K562 (cell line): ENCODE results near the gene GYG2. TPM values are rescaled to one million over a fixed set of nuclear protein-coding genes. Genes with fewer than 3 reads are reported as not detected.

Experiments
- ATAC-seq: fragments of 200-7000 bp; cut with Tn5 transposase; 3 replicates; pipeline ENCODE4 v1.9.1; 2020; ENCODE audit warnings: moderate library complexity
- BruUV-seq: library from RNA; stranded (reverse); fragments of 400-500 nt; replicated peaks from 2 replicates; lab custom pipeline; 2021; lab: Mats Ljungman, UMichigan
- CTCF ChIA-PET: fragments of 300-600 bp; formaldehyde crosslinking; extraction: SDS; loops from one replicate; lab custom pipeline; 2021; ENCODE audit warnings: low intra/inter-chr PET ratio; lab: Yijun Ruan, JAX
- POLR2A ChIA-PET: fragments of 300-600, 350-650 bp; sonication (Branson Sonifier 250); formaldehyde crosslinking; extraction: SDS; loops from one replicate; lab custom pipeline; 2021; ENCODE audit warnings: antibody characterized with exemption, inconsistent platforms; lab: Yijun Ruan, JAX
- DNase-seq, 4 experiments: peaks; one replicate each; pipeline versions ENCODE4 v3.0.0 to v3.0.0-alpha.2; 2011 to 2018; ENCODE audit warnings: low spot score in 3 of 4, mixed read lengths in 3 of 4; ENCODE audit errors: extremely low read depth in 1 of 4
- FAIRE-seq: peaks from 2 replicates; lab custom pipeline; 2011; peaks lifted over from hg19 to GRCh38; lab: Jason Lieb, UNC
- H2AFZ ChIP-seq: 2 replicates; pipeline ENCODE4 v1.6.0; 2011; ENCODE audit warnings: low read depth, low read length, control low read depth, inconsistent platforms
- H3K27ac ChIP-seq: fragments of 200-600 bp; 3 replicates; pipeline ENCODE4 v1.8.0; 2011; ENCODE audit warnings: low read depth, mild to moderate bottlenecking, control low read depth, inconsistent platforms, low read length, moderate library complexity, mixed read lengths; ENCODE audit errors: extremely low read depth
- H3K27me3 ChIP-seq, 2 experiments: fragments of 300-600 bp in 1 of 2; 2 replicates in 1 of 2; 3 replicates in 1 of 2; pipeline versions ENCODE4 v1.6.0 to v1.8.0; 2011; ENCODE audit warnings: inconsistent platforms in 2 of 2, low read length in 2 of 2, mild to moderate bottlenecking in 1 of 2, mixed read lengths in 1 of 2, moderate library complexity in 1 of 2; ENCODE audit not compliant: control insufficient read depth in 2 of 2, insufficient read depth in 2 of 2
- H3K36me3 ChIP-seq: fragments of 300-600 bp; 3 replicates; pipeline ENCODE4 v1.8.0; 2011; ENCODE audit warnings: mild to moderate bottlenecking, low read length, inconsistent platforms; ENCODE audit not compliant: control insufficient read depth, insufficient read depth
- H3K4me1 ChIP-seq, 2 experiments: fragments of 200-600 bp in 1 of 2; replicated peaks in 1 of 2; 2 replicates in 1 of 2; 3 replicates in 1 of 2; pipeline versions ENCODE4 v1.5.1 to v1.8.0; 2011; ENCODE audit warnings: inconsistent platforms in 2 of 2, low read length in 2 of 2, mild to moderate bottlenecking in 1 of 2, mixed read lengths in 1 of 2, moderate library complexity in 1 of 2; ENCODE audit not compliant: control insufficient read depth in 2 of 2, insufficient read depth in 2 of 2
- H3K4me2 ChIP-seq: 2 replicates; pipeline ENCODE4 v1.6.1; 2011; ENCODE audit warnings: low read length, control low read depth, inconsistent platforms, mixed read lengths; ENCODE audit not compliant: insufficient read depth
- H3K4me3 ChIP-seq: fragments of 200-600 bp; sonication (generic), shearing (Covaris generic); 2 replicates; pipeline ENCODE4 v1.5.1; 2016; ENCODE audit warnings: control low read depth, inconsistent platforms
- H3K79me2 ChIP-seq: fragments of 200-600 bp; 3 replicates; pipeline ENCODE4 v1.8.0; 2011; ENCODE audit warnings: low read length, inconsistent platforms; ENCODE audit not compliant: control insufficient read depth, insufficient read depth
- H3K9ac ChIP-seq, 2 experiments: 2 replicates each; pipeline versions ENCODE4 v1.6.0 to v1.6.1; 2011; ENCODE audit warnings: low read depth in 2 of 2, low read length in 2 of 2, control low read depth in 1 of 2, inconsistent platforms in 1 of 2, mild to moderate bottlenecking in 1 of 2, mixed read lengths in 1 of 2; ENCODE audit not compliant: insufficient read depth in 1 of 2
- H3K9me1 ChIP-seq: one replicate; pipeline ENCODE4 v1.6.0; 2011; ENCODE audit warnings: inconsistent platforms, mild to moderate bottlenecking, low read length, moderate library complexity; ENCODE audit not compliant: control insufficient read depth, insufficient read depth
- H3K9me3 ChIP-seq: replicated peaks from 2 replicates; pipeline ENCODE4 v1.5.1; 2011; ENCODE audit warnings: low read depth, low read length, inconsistent platforms; ENCODE audit not compliant: control insufficient read depth, insufficient read depth
- H4K20me1 ChIP-seq: replicated peaks from 2 replicates; pipeline ENCODE4 v1.6.1; 2011; ENCODE audit warnings: low read length, inconsistent platforms, mixed read lengths; ENCODE audit not compliant: control insufficient read depth, insufficient read depth
- BCOR ChIP-seq: fragments of 450-650 bp; IDR thresholded peaks from 2 replicates; pipeline ENCODE4 v1.6.1; 2016
- CXXC5 ChIP-seq: fragments of 250-450 bp; sonication (Bioruptor Pico); IDR thresholded peaks from 2 replicates; pipeline ENCODE4 v1.8.0; 2022; ENCODE audit warnings: inconsistent platforms, mild to moderate bottlenecking, moderate library complexity
- HDAC6 ChIP-seq: IDR thresholded peaks from 2 replicates; pipeline ENCODE4 v1.6.1; 2012; ENCODE audit warnings: low read depth, mild to moderate bottlenecking, control low read depth, inconsistent platforms, low read length, moderate library complexity
- KLF10 ChIP-seq: fragments of 250-450 bp; sonication (Bioruptor Pico); IDR thresholded peaks from 2 replicates; pipeline ENCODE4 v1.6.1; 2021; ENCODE audit warnings: matching md5 sums
- KLF13 ChIP-seq: fragments of 450-650 bp; IDR thresholded peaks from 2 replicates; pipeline ENCODE4 v1.6.1; 2016; ENCODE audit warnings: missing genetic modification characterization, low read depth, mild to moderate bottlenecking, missing compliant biosample characterization, moderate library complexity, borderline replicate concordance
- NR2C1 ChIP-seq, 2 experiments: fragments of 450-650 bp; IDR thresholded peaks; 2 replicates each; pipeline ENCODE4 v1.6.1; 2017; ENCODE audit warnings: mild to moderate bottlenecking in 2 of 2, antibody characterized with exemption in 1 of 2, inconsistent platforms in 1 of 2, missing compliant biosample characterization in 1 of 2, missing genetic modification characterization in 1 of 2
- RBFOX2 ChIP-seq: fragments of 200-400 bp; formaldehyde crosslinking; IDR thresholded peaks from 2 replicates; pipeline ENCODE4 v1.6.1; 2017; ENCODE audit warnings: low read depth, mild to moderate bottlenecking, low read length, moderate library complexity
- RCOR1 ChIP-seq, 2 experiments: IDR thresholded peaks; 2 replicates each; pipeline ENCODE4 v1.6.1; 2012; ENCODE audit warnings: low read depth in 2 of 2, low read length in 2 of 2, borderline replicate concordance in 1 of 2, improper control_type of control experiment in 1 of 2
- TEAD1 ChIP-seq, 2 experiments: fragments of 450-650 bp in 1 of 2; sonication (generic) in 1 of 2; formaldehyde crosslinking; IDR thresholded peaks; 2 replicates each; pipeline versions ENCODE4 v1.4.0 to v1.8.0; 2020 to 2022; ENCODE audit warnings: mild to moderate bottlenecking in 2 of 2, missing genetic modification reagents in 1 of 2
- ZNF143 ChIP-seq: sonication (generic); formaldehyde crosslinking; IDR thresholded peaks from 2 replicates; pipeline ENCODE4 v1.9.0; 2022; ENCODE audit warnings: mild to moderate bottlenecking, missing genetic modification reagents
- ZNF184 ChIP-seq: sonication (generic); formaldehyde crosslinking; IDR thresholded peaks from 2 replicates; pipeline ENCODE4 v1.5.0; 2020; ENCODE audit warnings: missing genetic modification reagents
- WGBS: fragments of 100-300 bp; shearing (Covaris generic); methylation state at CpG from one replicate; pipeline ENCODE4 v1.1.6; 2016; ENCODE audit warnings: low coverage, mixed read lengths; ENCODE audit not compliant: insufficient coverage; ENCODE audit errors: missing lambda C conversion rate; 5-methylcytosine and 5-hydroxymethylcytosine counted together
- in situ Hi-C: fragments of 300-500 bp; cut with MboI; formaldehyde crosslinking; loops from 4 replicates; pipeline ENCODE4 v1.15.0; 2018; ENCODE audit warnings: inconsistent platforms, mixed read lengths
- intact Hi-C: fragments of 100-400 bp; cut with micrococcal nuclease; formaldehyde crosslinking; loops from 2 replicates; pipeline ENCODE4 v1.14.2; 2022
- polyA plus RNA-seq, 8 experiments: library from polyadenylated mRNA; depleted of rRNA in 4 of 8; stranded (reverse) in 5 of 8; unstranded in 3 of 8; fragments of >200 nt; fragmentation: Nextera tagmentation in 2 of 8; fragmentation: Illumina TruSeq in 1 of 8; extraction: Ambion mirVana in 2 of 8; extraction: Trizol in 1 of 8; gene quantifications; 2 replicates each; pipeline versions ENCODE4 v1.2.1 to v1.2.3, GENCODE V29; 2011 to 2014; ENCODE audit warnings: inconsistent platforms in 1 of 8, missing spikeins in 1 of 8
- total RNA-seq, 7 experiments: library from RNA; depleted of rRNA in 6 of 7; stranded (reverse); fragments of >200 nt in 6 of 7; fragmentation: Illumina TruSeq in 2 of 7; extraction: Trizol in 2 of 7; gene quantifications; 2 replicates each; pipeline versions ENCODE4 v1.2.1 to v1.2.3, GENCODE V29; 2011 to 2021; ENCODE audit warnings: low replicate concordance in 1 of 7
- TF ChIP-seq, protein P1 (sequence below): fragments of 250-450 bp; sonication (Bioruptor Pico); IDR thresholded peaks from 2 replicates; pipeline ENCODE4 v1.8.0; 2022; ENCODE audit warnings: moderate library complexity, mild to moderate bottlenecking, inconsistent platforms
- TF ChIP-seq, protein P2 (sequence below): fragments of 200-800 bp; sonication (Bioruptor generic); IDR thresholded peaks from 2 replicates; pipeline ENCODE4 v1.6.1; 2017; ENCODE audit warnings: missing genetic modification characterization, missing compliant biosample characterization
- TF ChIP-seq, protein P3 (sequence below): fragments of 450-650 bp; IDR thresholded peaks from 2 replicates; pipeline ENCODE4 v1.6.1; 2016
- TF ChIP-seq, protein P4 (sequence below): fragments of 450-650 bp; IDR thresholded peaks from 2 replicates; pipeline ENCODE4 v1.6.1; 2018; ENCODE audit warnings: mild to moderate bottlenecking, low read depth; ENCODE audit not compliant: partially characterized antibody

The GYG2 gene
- total and polyA plus RNA-seq, 9 of the 15 experiments (the other 6 are each of a cell fraction or from before 2014, with no cell fraction given) = 0.24 to 4.4 (median 2.9) TPM

DNA sequence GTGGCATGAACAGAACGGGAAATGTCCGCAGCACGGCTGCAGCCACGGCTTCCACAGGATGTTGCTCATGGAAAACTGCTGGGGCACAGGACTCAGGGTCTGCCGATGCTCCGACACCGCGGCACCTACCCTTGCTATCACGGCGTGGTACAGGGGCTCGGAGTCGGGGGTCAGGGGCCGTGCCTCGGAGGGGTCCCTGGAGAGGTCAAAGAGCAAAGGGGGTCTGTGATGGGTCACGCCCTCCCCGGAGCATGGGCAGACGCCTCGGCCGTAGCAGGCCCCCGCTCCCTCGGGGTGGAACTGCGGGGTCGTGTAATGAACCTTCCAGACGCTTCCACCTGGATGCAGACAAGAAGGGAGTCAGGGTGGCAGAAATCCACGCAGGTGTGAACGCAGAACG lies 78.6 kb downstream of the GYG2 start (continued):
- TF ChIP-seq, protein P1, sequence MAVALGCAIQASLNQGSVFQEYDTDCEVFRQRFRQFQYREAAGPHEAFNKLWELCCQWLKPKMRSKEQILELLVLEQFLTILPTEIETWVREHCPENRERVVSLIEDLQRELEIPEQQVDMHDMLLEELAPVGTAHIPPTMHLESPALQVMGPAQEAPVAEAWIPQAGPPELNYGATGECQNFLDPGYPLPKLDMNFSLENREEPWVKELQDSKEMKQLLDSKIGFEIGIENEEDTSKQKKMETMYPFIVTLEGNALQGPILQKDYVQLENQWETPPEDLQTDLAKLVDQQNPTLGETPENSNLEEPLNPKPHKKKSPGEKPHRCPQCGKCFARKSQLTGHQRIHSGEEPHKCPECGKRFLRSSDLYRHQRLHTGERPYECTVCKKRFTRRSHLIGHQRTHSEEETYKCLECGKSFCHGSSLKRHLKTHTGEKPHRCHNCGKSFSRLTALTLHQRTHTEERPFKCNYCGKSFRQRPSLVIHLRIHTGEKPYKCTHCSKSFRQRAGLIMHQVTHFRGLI (CRISPR knock-in tag) = no peak
- TF ChIP-seq, protein P2, sequence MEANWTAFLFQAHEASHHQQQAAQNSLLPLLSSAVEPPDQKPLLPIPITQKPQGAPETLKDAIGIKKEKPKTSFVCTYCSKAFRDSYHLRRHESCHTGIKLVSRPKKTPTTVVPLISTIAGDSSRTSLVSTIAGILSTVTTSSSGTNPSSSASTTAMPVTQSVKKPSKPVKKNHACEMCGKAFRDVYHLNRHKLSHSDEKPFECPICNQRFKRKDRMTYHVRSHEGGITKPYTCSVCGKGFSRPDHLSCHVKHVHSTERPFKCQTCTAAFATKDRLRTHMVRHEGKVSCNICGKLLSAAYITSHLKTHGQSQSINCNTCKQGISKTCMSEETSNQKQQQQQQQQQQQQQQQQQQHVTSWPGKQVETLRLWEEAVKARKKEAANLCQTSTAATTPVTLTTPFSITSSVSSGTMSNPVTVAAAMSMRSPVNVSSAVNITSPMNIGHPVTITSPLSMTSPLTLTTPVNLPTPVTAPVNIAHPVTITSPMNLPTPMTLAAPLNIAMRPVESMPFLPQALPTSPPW (CRISPR knock-in tag) = no peak
- TF ChIP-seq RBFOX2 = no peak
- no peak for TF ChIP-seq CXXC5 (CRISPR knock-in tag)
- no peak for TF ChIP-seq KLF10 (CRISPR knock-in tag)
- TF ChIP-seq, all 486 proteins: peak for 0

DNA sequence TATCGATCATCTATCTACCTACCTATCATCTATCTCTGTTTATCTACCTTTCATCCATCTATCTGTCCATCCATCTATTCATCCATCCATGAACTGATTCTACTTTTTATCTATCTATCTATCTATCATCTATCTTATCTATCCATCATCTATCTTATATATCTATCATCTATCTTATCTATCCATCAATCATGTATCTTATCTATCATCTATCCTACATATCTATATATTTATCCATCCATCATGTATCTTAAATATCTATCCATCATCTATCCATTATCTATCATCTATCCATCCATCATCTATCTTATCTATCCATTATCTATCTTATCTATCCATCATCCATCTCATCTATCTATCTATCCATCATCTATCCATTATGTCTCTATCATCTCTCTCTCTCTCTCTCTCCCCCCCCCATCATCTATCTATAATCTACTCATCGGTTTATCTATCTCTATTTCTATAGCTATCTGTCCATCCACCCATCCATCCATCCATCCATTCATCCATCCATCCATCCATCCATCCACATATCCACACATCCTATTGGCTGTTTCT lies 79.5 kb downstream of the GYG2 start:
- no peak overlapping the region for H3K9ac ChIP-seq
- no peaks in the 10 kb centered on the region for H3K9me1 ChIP-seq
- no peaks in the 10 kb centered on the region for H3K79me2 ChIP-seq
- no peak overlapping the region for H3K27ac ChIP-seq
- no peaks in the 10 kb centered on the region for H3K36me3 ChIP-seq
- no TSS peak for BruUV-seq
- intact Hi-C loops = no loop called here
- DNase-seq (no peak), ATAC-seq (no peak), FAIRE-seq (no peak)
- no peak overlapping the region for H3K4me2 ChIP-seq
- H3K9me3 ChIP-seq = peaks cover under 1% of the 10 kb centered on the region; the same call in 1 of the 2 replicates
- POLR2A ChIA-PET = no interaction called here
- CTCF ChIA-PET = no interaction called here
- no peaks in the 10 kb centered on the region; a peak in 1 of 5 replicates for H3K27me3 ChIP-seq
- WGBS = 33% methylated on average over 1 of the region's 2 CpGs
- peaks cover 0 to 3% of the 10 kb centered on the region in 2 experiments; a peak in 2 of 5 replicates for H3K4me1 ChIP-seq
- H2AFZ ChIP-seq = no peak overlapping the region
- in situ Hi-C loops = no loop called here
- no peak overlapping the region for H3K4me3 ChIP-seq
- no peaks in the 10 kb centered on the region for H4K20me1 ChIP-seq
- TF ChIP-seq NR2C1 (IDR thresholded peaks at IDR 0.05) = 0 out of 2 replicates have a peak, but pooled peaks have one; percentile 18
- TF ChIP-seq NR2C1 (tag; IDR thresholded peaks at IDR 0.05) = no peak
- no peak for TF ChIP-seq RCOR1 (IDR thresholded peaks at IDR 0.05; ENCODE audit: borderline replicate concordance in 1 of 2, low read depth in 2 of 2, low read length in 2 of 2)
- TF ChIP-seq, protein P3, sequence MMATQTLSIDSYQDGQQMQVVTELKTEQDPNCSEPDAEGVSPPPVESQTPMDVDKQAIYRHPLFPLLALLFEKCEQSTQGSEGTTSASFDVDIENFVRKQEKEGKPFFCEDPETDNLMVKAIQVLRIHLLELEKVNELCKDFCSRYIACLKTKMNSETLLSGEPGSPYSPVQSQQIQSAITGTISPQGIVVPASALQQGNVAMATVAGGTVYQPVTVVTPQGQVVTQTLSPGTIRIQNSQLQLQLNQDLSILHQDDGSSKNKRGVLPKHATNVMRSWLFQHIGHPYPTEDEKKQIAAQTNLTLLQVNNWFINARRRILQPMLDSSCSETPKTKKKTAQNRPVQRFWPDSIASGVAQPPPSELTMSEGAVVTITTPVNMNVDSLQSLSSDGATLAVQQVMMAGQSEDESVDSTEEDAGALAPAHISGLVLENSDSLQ = no peak
- TF ChIP-seq, protein P4, sequence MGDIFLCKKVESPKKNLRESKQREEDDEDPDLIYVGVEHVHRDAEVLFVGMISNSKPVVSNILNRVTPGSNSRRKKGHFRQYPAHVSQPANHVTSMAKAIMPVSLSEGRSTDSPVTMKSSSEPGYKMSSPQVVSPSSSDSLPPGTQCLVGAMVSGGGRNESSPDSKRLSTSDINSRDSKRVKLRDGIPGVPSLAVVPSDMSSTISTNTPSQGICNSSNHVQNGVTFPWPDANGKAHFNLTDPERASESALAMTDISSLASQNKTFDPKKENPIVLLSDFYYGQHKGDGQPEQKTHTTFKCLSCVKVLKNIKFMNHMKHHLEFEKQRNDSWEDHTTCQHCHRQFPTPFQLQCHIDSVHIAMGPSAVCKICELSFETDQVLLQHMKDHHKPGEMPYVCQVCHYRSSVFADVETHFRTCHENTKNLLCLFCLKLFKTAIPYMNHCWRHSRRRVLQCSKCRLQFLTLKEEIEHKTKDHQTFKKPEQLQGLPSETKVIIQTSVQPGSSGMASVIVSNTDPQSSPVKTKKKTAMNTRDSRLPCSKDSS = no peak
- no peak for TF ChIP-seq TEAD1 (CRISPR knock-in tag; IDR thresholded peaks at IDR 0.05)
- peak; percentile 82 for TF ChIP-seq BCOR
- TF ChIP-seq ZNF143 (CRISPR knock-in tag) = no peak
- no peak for TF ChIP-seq HDAC6
- no peak for TF ChIP-seq KLF13 (tag)
- TF ChIP-seq ZNF184 (CRISPR knock-in tag) = no peak
